ENCODE data around the gene PACSIN1. TPM values are rescaled to one million over a fixed set of nuclear protein-coding genes. Genes with fewer than 3 reads are reported as not detected.

Gene PACSIN1
- polyA plus RNA-seq (ENCODE audit: insufficient read length in 4 of 4), result 1 to 10 TPM in 2 of 4 donors, under 1 TPM in 2; 0.65 to 1.2 (median 0.84) TPM

GRCh38 chr6:34465531-34466241 is at the start of gene PACSIN1:
Gene PACSIN1, plus strand, starts transcription at chr6:34466076. Its CDS starts 60,230 bp downstream, at chr6:34526306.
- DNase-seq (ENCODE audit: low read depth in 4 of 4, low spot score in 2 of 4), result no peak

GRCh38 chr6:34416877-34417371 is 49.0 kb upstream of the PACSIN1 start:
- no peak for DNase-seq (ENCODE audit: low read depth in 4 of 4, low spot score in 2 of 4)

GRCh38 chr6:34418367-34418766 is 47.5 kb upstream of the PACSIN1 start:
- DNase-seq (ENCODE audit: low read depth in 4 of 4, low spot score in 2 of 4), result no peak

- DNase-seq (ENCODE audit: low read depth in 4 of 4, low spot score in 2 of 4), result no peak
Observed at GRCh38 chr6:34423254-34423653, 42.6 kb upstream of the PACSIN1 start.

- no peak for DNase-seq (ENCODE audit: low read depth in 4 of 4, low spot score in 2 of 4)
Observed at GRCh38 chr6:34424200-34425131, 41.4 kb upstream of the PACSIN1 start.

GRCh38 chr6:34425132-34425497 is 40.8 kb upstream of the PACSIN1 start:
- no peak for DNase-seq (ENCODE audit: low read depth in 4 of 4, low spot score in 2 of 4)

- peak; percentile 82 to 92 (median 87) for DNase-seq (ENCODE audit: low read depth in 4 of 4, low spot score in 2 of 4)
Observed at GRCh38 chr6:34425498-34426410, 40.1 kb upstream of the PACSIN1 start, which contains the start of gene RPS10. Gene RPS10, minus strand, starts transcription at chr6:34426069. Its CDS starts 848 bp downstream, at chr6:34425221.

GRCh38 chr6:34435916-34436315 is 30.0 kb upstream of the PACSIN1 start:
- no peak for DNase-seq (ENCODE audit: low read depth in 4 of 4, low spot score in 2 of 4)

- DNase-seq (ENCODE audit: low read depth in 4 of 4, low spot score in 2 of 4), result no peak
Observed at GRCh38 chr6:34436803-34437643, 28.9 kb upstream of the PACSIN1 start.

- DNase-seq (ENCODE audit: low read depth in 4 of 4, low spot score in 2 of 4), result no peak
Observed at GRCh38 chr6:34437644-34437970, 28.3 kb upstream of the PACSIN1 start.

GRCh38 chr6:34438705-34439104 is 27.2 kb upstream of the PACSIN1 start:
- no peak for DNase-seq (ENCODE audit: low read depth in 4 of 4, low spot score in 2 of 4)

GRCh38 chr6:34439442-34439841 is 26.4 kb upstream of the PACSIN1 start:
- no peak for DNase-seq (ENCODE audit: low read depth in 4 of 4, low spot score in 2 of 4)

- no peak for DNase-seq (ENCODE audit: low read depth in 4 of 4, low spot score in 2 of 4)
Observed at GRCh38 chr6:34441526-34441925, 24.4 kb upstream of the PACSIN1 start.

- DNase-seq (ENCODE audit: low read depth in 4 of 4, low spot score in 2 of 4), result no peak
Observed at GRCh38 chr6:34445313-34445860, 20.5 kb upstream of the PACSIN1 start.

GRCh38 chr6:34447386-34447785 is 18.5 kb upstream of the PACSIN1 start:
- DNase-seq (ENCODE audit: low read depth in 4 of 4, low spot score in 2 of 4), result peak in 3 of 4 donors; percentile 34 to 45 (median 37)

- DNase-seq (ENCODE audit: low read depth in 4 of 4, low spot score in 2 of 4), result peak in 2 of 4 donors; percentile 36 to 37
Observed at GRCh38 chr6:34447910-34448309, 18.0 kb upstream of the PACSIN1 start.

- DNase-seq (ENCODE audit: low read depth in 4 of 4, low spot score in 2 of 4), result no peak
Observed at GRCh38 chr6:34451192-34451591, 14.7 kb upstream of the PACSIN1 start.

- DNase-seq (ENCODE audit: low read depth in 4 of 4, low spot score in 2 of 4), result no peak
Observed at GRCh38 chr6:34455831-34456230, 10.0 kb upstream of the PACSIN1 start.

- DNase-seq (ENCODE audit: low read depth in 4 of 4, low spot score in 2 of 4), result no peak
Observed at GRCh38 chr6:34457382-34457741, 8.5 kb upstream of the PACSIN1 start.
